Lung (tissue), 13 donors: ENCODE measurements around the gene THOC2. TPM values are rescaled to one million over a fixed set of nuclear protein-coding genes. Genes with fewer than 3 reads are reported as not detected.

Experiments
- ATAC-seq: fragments of 200-7000 bp; cut with Tn5 transposase; one replicate; pipeline ENCODE4 v1.9.1; 2020; ENCODE audit warnings: moderate number of reproducible peaks; ENCODE audit not compliant: insufficient read depth, low FRiP score
- DNase-seq, 3 donors: peaks; one replicate each; pipeline ENCODE4 v3.0.0-alpha.2; 2013 to 2017
- H3K27ac ChIP-seq, 2 donors: one replicate each; pipeline ENCODE4 v1.5.1; 2013; ENCODE audit warnings: mild to moderate bottlenecking in 2 of 2, moderate library complexity in 2 of 2, control low read depth in 1 of 2, inconsistent platforms in 1 of 2, low read depth in 1 of 2, low read length in 1 of 2
- H3K27me3 ChIP-seq, 3 donors: one replicate each; pipeline ENCODE4 v1.5.1; 2013; ENCODE audit warnings: low read length in 2 of 3; ENCODE audit not compliant: control insufficient read depth in 3 of 3, insufficient read depth in 3 of 3
- H3K36me3 ChIP-seq, 4 donors: one replicate each; pipeline ENCODE4 v1.5.1; 2013; ENCODE audit warnings: low read length in 4 of 4, mild to moderate bottlenecking in 1 of 4, moderate library complexity in 1 of 4; ENCODE audit not compliant: control insufficient read depth in 4 of 4, insufficient read depth in 4 of 4
- H3K4me1 ChIP-seq, 5 donors: one replicate each; pipeline ENCODE4 v1.5.1; 2013; ENCODE audit warnings: low read length in 5 of 5, mild to moderate bottlenecking in 2 of 5, moderate library complexity in 1 of 5; ENCODE audit not compliant: control insufficient read depth in 5 of 5, insufficient read depth in 5 of 5
- H3K4me3 ChIP-seq: one replicate; pipeline ENCODE4 v1.5.1; 2013; ENCODE audit warnings: mild to moderate bottlenecking, control low read depth, moderate library complexity
- H3K9ac ChIP-seq, 2 donors: one replicate each; pipeline ENCODE4 v1.5.1; 2013; ENCODE audit warnings: low read length in 2 of 2, control low read depth in 1 of 2; ENCODE audit not compliant: insufficient read depth in 1 of 2
- H3K9me3 ChIP-seq, 4 donors: one replicate each; pipeline ENCODE4 v1.5.1; 2013; ENCODE audit warnings: low read length in 3 of 4, mild to moderate bottlenecking in 1 of 4, moderate library complexity in 1 of 4; ENCODE audit not compliant: control insufficient read depth in 4 of 4, insufficient read depth in 3 of 4
- CTCF ChIP-seq: IDR thresholded peaks from 2 replicates; pipeline ENCODE4 v1.5.1; 2012; ENCODE audit warnings: mild to moderate bottlenecking; ENCODE audit errors: control extremely low read depth, extremely low read depth
- WGBS, 2 donors: extraction: QIAGEN DNeasy Blood & Tissue Kit; methylation state at CpG; one replicate each; pipeline ENCODE4 v1.1.7; 2013; 5-methylcytosine and 5-hydroxymethylcytosine counted together
- polyA plus RNA-seq, 2 donors: library from polyadenylated mRNA; stranded (reverse); fragments of 200-250 nt; gene quantifications; one replicate each; pipeline ENCODE4 v1.2.1, GENCODE V29; 2013
- small RNA-seq: library from RNA; depleted of rRNA; stranded (forward); fragments of <200 nt; gene quantifications from one replicate; pipeline ENCODE3, GENCODE V24; 2014; ENCODE audit warnings: low replicate concordance
- total RNA-seq, 2 donors: library from RNA; depleted of rRNA in 1 of 2; stranded (reverse); fragments of >200 nt in 1 of 2; gene quantifications; one replicate each; pipeline ENCODE4 v1.2.1, GENCODE V29; 2014 to 2021
- donor health status: control.
- donor health status: control.
- donor health status: Bipolar disorder and iron deficiency.
- donor health status: healthy.
- donor health status: DM: yes; HTN: yes; CAD: no.

Gene THOC2
- total and polyA plus RNA-seq, 4 donors = 25.9 to 224 (median 71.7) TPM

GRCh38 chrX:123561439-123562215, 171.2 kb downstream of the THOC2 start:
- DNase-seq (no peak), ATAC-seq (no peak)
- Histone ChIP-seq H3K4me1 (no peaks in the 10 kb centered on the region), H3K4me3 (no peak overlapping the region), H3K27me3 (no peaks in the 10 kb centered on the region), H3K36me3 (no peaks in the 10 kb centered on the region), H3K27ac (no peak overlapping the region), H3K9ac (no peak overlapping the region), H3K9me3 (peaks cover 0 to 3% (median 0%) of the 10 kb centered on the region in 4 donors)
- no peak for TF ChIP-seq CTCF
- WGBS, 2 donors = 91 to 98% methylated on average over 27 to 28 of the region's 28 CpGs

- Histone ChIP-seq H3K27me3 (no peaks in the 10 kb centered on the region), H3K36me3 (no peaks in the 10 kb centered on the region), H3K27ac (no peak overlapping the region), H3K9me3 (peaks cover 0 to 1% (median 0%) of the 10 kb centered on the region in 4 donors), H3K4me1 (no peaks in the 10 kb centered on the region), H3K4me3 (no peak overlapping the region), H3K9ac (no peak overlapping the region)
- DNase-seq (no peak), ATAC-seq (no peak)
- WGBS, 2 donors = 74 to 100% methylated on average over 1 of the region's 1 CpG
- no peak for TF ChIP-seq CTCF
These were observed 182.0 kb downstream of the THOC2 start for GRCh38 chrX:123550829-123551228.

Small RNAs within 50 kb of the gene (small RNA-seq; reads per million reads assigned to genes)
- gene AL030996.1 (not detected), gene RNU7-69P (not detected)

Other genes with a start within 250 kb of the THOC2 start
- gene XIAP, start 127.0 kb upstream of the THOC2 start, total RNA-seq = 10 to 100 TPM; 56.2 to 58.6 TPM
- gene XIAP, start 127.0 kb upstream of the THOC2 start, polyA plus RNA-seq = 10 to 100 TPM in 1 of 2 donors, 1 to 10 TPM in 1; 8.5 to 15.3 TPM
- 100 to 1,000 TPM in 1 of 2 donors, 10 to 100 TPM in 1; 46.8 to 181 TPM for gene STAG2, start 228.7 kb upstream of the THOC2 start, total RNA-seq
- 10 to 100 TPM; 16.4 to 26.8 TPM for gene STAG2, start 228.7 kb upstream of the THOC2 start, polyA plus RNA-seq